GM12875 (cell line): ENCODE measurements around the gene TPRG1L.
"Not testable (repeated sequence)": the region's sequence is repeated elsewhere in the genome, so short reads cannot be mapped to it uniquely, and the experiment has no call there.

Experiments used
- H3K4me3 ChIP-seq: one replicate; pipeline ENCODE4 v1.5.1; 2011; ENCODE audit warnings: low read depth, low read length, control low read depth
- TF ChIP-seq, protein P1 (sequence below): IDR thresholded peaks from 2 replicates; pipeline ENCODE4 v1.5.1; 2011; ENCODE audit warnings: low read depth, mild to moderate bottlenecking, control low read depth, inconsistent platforms, low read length, moderate library complexity, borderline replicate concordance; ENCODE audit not compliant: insufficient read depth

The TPRG1L gene

GRCh38 chr1:3624200-3625136, at the start of gene TPRG1L:
Gene TPRG1L (plus strand): TSS chr1:3625015. CDS start chr1:3625073, 58 bp downstream.
- TF ChIP-seq, protein P1, sequence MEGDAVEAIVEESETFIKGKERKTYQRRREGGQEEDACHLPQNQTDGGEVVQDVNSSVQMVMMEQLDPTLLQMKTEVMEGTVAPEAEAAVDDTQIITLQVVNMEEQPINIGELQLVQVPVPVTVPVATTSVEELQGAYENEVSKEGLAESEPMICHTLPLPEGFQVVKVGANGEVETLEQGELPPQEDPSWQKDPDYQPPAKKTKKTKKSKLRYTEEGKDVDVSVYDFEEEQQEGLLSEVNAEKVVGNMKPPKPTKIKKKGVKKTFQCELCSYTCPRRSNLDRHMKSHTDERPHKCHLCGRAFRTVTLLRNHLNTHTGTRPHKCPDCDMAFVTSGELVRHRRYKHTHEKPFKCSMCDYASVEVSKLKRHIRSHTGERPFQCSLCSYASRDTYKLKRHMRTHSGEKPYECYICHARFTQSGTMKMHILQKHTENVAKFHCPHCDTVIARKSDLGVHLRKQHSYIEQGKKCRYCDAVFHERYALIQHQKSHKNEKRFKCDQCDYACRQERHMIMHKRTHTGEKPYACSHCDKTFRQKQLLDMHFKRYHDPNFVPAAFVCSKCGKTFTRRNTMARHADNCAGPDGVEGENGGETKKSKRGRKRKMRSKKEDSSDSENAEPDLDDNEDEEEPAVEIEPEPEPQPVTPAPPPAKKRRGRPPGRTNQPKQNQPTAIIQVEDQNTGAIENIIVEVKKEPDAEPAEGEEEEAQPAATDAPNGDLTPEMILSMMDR = no peak
- peak within 1 kb of the TSS; percentile 86 for H3K4me3 ChIP-seq

- not testable (repeated sequence) for H3K4me3 ChIP-seq
These were observed 49.3 kb upstream of the TPRG1L start for GRCh38 chr1:3575515-3575914.

GRCh38 chr1:3575993-3576392, 48.8 kb upstream of the TPRG1L start:
- TF ChIP-seq, protein P1 = no peak
- H3K4me3 ChIP-seq = no peak overlapping the region

DNA sequence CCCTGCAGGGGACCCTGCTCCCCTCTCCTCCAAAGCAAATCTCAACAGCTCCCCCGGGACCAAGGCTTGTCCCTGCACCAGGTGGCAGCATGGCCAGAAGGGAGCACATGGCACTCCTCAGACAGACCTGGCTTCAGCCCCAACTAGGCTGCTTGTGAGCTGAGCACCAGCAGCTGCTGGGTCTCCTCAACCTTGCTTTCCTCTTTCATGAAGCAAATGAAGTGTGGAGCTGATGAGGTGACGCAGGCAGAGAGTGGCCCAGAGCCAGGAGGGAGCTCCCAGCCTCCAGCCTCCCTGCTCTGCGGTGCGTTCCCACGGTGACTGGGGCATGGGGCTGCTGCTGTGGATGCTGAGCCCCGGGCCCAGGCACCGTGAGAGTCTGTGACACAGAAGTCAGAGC, 47.5 kb upstream of the TPRG1L start:
- no peak overlapping the region for H3K4me3 ChIP-seq
- TF ChIP-seq, protein P1 = no peak

DNA sequence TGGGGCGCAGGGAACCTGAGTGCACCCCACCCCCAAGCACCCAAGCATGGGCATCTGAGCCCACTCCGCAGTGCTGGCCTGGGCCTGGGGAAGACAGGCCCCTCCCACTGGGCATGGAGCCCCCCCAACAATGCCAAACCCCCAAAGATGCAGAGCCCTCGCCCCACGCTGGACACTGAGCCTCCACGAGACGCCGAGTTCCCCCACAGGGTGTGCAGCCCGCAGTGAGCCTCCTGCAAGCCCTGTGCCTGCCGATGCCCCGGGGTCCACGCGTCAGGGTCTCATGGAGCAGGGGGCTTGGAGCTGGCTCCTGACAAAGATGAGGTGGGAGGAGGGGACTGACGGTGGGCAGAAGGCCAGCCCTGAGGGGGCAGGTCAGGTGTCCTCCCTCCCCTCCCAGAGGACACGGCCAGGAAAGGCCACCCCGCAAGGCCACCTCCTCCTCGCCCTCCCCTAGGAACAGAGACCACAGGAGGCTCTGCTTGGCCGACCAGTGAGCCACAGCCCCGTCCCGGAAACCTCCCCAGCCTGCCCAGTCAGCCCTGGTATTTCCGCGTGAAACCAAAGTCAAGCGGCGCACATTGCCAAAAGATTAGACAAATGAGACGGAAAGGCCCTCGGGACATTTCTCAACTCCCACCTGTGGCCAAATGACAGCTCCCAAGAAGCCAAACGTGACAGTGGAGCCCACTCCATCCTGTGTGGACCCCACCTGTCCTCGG, 46.9 kb upstream of the TPRG1L start:
- H3K4me3 ChIP-seq = no peak overlapping the region
- TF ChIP-seq, protein P1 = no peak

GRCh38 chr1:3578433-3578805, 46.4 kb upstream of the TPRG1L start:
- TF ChIP-seq, protein P1 = no peak

DNA sequence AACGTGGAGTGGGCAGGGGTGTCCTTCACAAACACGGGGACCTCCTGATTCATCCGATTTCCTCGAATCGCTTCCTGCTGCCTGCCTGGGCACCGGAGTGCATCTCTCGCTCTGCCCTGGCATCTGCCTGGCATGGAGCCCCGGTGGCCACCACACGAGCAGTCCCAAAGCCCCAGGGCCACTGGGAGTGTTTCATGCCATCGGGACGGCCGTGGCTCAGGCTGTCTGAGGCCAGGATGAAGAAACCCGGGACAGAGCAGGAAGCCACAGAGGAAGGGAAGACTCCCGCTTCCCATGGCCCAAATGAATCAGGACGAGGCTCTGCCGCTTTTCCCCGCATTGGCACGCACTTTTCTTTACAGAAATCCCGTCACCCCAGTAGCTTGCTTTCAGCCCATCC, 45.9 kb upstream of the TPRG1L start:
- TF ChIP-seq, protein P1 = no peak
- H3K4me3 ChIP-seq = no peak overlapping the region

More at GRCh38 chr1:3578433-3578805, 46.4 kb upstream of the TPRG1L start:
- no peak overlapping the region for H3K4me3 ChIP-seq
